Activated CD4-positive, CD25-positive, alpha-beta regulatory T cell treated with anti-CD3 and anti-CD28 coated beads, Interleukin-2, amount 50 U/mL, for 16 hours (primary cell): ENCODE measurements around the gene PTPRT.

Experiments used
- DNase-seq: peaks from one replicate; pipeline ENCODE4 v3.0.0-alpha.2; 2020; ENCODE audit warnings: low read depth, low spot score

PTPRT gene

GRCh38 chr20:42399802-42400201 is 789.9 kb downstream of the PTPRT start:
- no peak for DNase-seq

- no peak for DNase-seq
Measured at GRCh38 chr20:42392442-42392841, 797.3 kb downstream of the PTPRT start.

- no peak for DNase-seq
Measured at GRCh38 chr20:42391807-42392206, 797.9 kb downstream of the PTPRT start.

GRCh38 chr20:42380287-42380686 is 809.4 kb downstream of the PTPRT start:
- DNase-seq = no peak

- DNase-seq = no peak
Measured at GRCh38 chr20:42379385-42379784, 810.3 kb downstream of the PTPRT start.

- no peak for DNase-seq
Measured at GRCh38 chr20:42378826-42379225, 810.9 kb downstream of the PTPRT start.

- no peak for DNase-seq
Measured at GRCh38 chr20:42376131-42376530, 813.6 kb downstream of the PTPRT start.

GRCh38 chr20:42373049-42373448 is 816.7 kb downstream of the PTPRT start:
- no peak for DNase-seq

- DNase-seq = no peak
Measured at GRCh38 chr20:42370075-42370474, 819.6 kb downstream of the PTPRT start.

GRCh38 chr20:42368910-42369309 is 820.8 kb downstream of the PTPRT start:
- DNase-seq = no peak

GRCh38 chr20:42366626-42367025 is 823.1 kb downstream of the PTPRT start:
- DNase-seq = no peak

GRCh38 chr20:42364446-42364845 is 825.3 kb downstream of the PTPRT start:
- no peak for DNase-seq

- DNase-seq = no peak
Measured at GRCh38 chr20:42361402-42361970, 828.2 kb downstream of the PTPRT start.

- DNase-seq = no peak
Measured at GRCh38 chr20:42360621-42361020, 829.1 kb downstream of the PTPRT start.

GRCh38 chr20:42359617-42360016 is 830.1 kb downstream of the PTPRT start:
- DNase-seq = no peak

- DNase-seq = no peak
Measured at GRCh38 chr20:42352096-42352495, 837.6 kb downstream of the PTPRT start.

GRCh38 chr20:42350521-42350920 is 839.2 kb downstream of the PTPRT start:
- no peak for DNase-seq

GRCh38 chr20:42346189-42347170 is 843.2 kb downstream of the PTPRT start:
- DNase-seq = no peak

- no peak for DNase-seq
Measured at GRCh38 chr20:42341654-42342053, 848.1 kb downstream of the PTPRT start.

- no peak for DNase-seq
Measured at GRCh38 chr20:42340368-42340767, 849.3 kb downstream of the PTPRT start.

- DNase-seq = no peak
Measured at GRCh38 chr20:42338294-42339201, 851.2 kb downstream of the PTPRT start.

GRCh38 chr20:42336576-42336975 is 853.1 kb downstream of the PTPRT start:
- no peak for DNase-seq
